Stimulated activated CD4-positive, alpha-beta T cell treated with anti-CD3 and anti-CD28 coated beads, Interleukin-12 subunit alpha, Interleukin-12 subunit beta, amount 100 ng/mL, for 24 hours (primary cell): ENCODE results near the gene DAB1.

ENCODE experiments used
- DNase-seq, 2 experiments: peaks; one replicate each; pipeline ENCODE4 v3.0.0-alpha.2; 2020; ENCODE audit warnings: low read depth in 2 of 2

DAB1 gene

GRCh38 chr1:57316861-57317260, 107.0 kb downstream of the DAB1 start:
- no peak for DNase-seq

GRCh38 chr1:57316291-57316690, 107.6 kb downstream of the DAB1 start:
- no peak for DNase-seq

DNA sequence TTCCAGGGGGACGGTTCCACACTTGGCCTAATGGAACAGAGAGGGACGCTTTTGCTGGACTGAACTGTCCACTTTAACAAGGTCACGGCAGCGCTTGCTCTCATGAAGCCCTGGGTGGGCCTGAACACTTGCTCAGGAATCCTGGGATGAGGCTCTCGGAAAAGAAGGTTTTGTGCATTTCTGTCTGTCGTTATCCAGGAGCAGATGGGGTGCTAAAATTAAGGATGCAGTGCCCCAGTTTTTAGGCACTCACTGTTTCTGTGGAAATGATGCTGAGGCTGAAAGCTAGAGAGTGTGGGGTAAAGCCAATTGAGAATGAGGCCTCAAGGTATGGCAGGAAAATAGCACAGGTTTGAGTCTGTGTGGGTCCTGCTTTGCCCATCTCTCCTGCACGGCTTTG, 111.0 kb downstream of the DAB1 start:
- no peak for DNase-seq

DNA sequence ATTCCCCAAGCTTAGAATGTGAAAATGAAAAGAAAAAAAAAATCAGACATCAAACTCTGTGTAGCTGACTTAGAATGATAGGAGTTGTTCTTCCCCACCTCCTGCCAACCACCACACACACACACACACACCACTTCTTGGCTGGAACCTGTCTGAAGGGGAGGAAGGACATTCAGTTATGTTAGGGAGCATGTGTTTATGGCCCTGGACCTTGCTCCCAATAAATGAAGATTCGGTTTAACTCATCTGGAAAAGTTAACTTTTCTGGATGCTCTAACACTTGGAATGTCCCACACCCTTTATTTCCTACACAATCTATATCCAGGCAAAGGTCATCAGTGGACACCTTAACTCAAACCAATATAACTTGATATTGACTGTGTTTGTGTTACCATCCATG, 112.4 kb downstream of the DAB1 start:
- no peak for DNase-seq

DNA sequence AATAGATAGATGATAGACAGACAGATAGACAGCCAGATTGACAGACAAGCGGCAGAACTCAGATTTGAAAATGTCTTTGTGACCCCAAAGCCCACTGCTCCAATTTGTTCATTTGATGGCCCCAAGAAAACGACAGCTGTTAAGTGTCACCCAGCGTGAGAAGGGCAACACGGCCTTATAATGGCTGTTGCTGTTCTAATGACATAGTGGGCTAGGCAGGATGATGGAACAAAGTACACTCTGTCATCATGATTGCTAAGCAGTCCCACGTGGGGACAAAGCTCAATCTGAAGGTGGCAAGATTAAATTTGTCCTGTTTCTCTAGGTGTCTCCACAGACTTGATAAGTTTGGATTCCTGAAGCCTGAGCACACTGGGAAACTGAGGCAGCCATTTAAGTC, 112.9 kb downstream of the DAB1 start:
- no peak for DNase-seq

- no peak for DNase-seq
Observed at GRCh38 chr1:57309630-57310029, 114.2 kb downstream of the DAB1 start.

DNA sequence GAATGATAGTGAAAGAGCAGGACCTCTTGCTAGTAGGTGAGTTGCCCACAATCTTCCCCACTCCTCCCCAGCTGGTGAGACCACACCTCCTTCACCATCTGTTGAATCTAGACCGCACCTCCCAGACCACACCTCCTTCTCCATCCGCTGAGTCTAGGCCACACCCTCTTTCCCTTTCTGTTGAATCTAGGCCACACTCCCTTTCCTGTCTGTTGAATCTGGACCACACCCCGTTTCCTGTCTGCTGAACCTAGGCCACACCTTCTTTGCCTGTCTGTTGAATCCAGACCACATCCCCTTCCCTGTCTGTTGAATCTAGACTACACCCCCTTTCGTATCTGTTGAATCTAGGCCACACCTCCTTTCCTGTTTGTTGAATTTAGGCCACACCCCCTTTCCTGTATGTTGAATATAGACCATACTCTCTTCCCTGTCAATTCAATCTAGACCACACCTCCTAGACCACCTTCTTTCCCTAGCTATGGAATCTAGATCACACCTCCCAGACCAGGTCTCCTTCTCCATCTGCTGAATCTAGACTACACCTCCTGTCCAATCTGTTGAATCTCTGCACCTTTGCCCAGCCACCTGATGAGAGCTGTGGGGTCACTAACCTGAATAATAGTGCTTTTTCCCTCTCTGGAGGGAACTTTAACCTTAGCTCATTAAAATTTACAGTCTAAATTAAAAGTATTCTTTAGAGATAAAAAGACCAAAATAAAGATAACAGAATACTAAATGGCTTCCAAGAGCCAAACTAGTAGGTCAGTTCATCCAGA, 116.3 kb downstream of the DAB1 start:
- peak in 1 of 2 experiments; percentile 4 for DNase-seq

DNA sequence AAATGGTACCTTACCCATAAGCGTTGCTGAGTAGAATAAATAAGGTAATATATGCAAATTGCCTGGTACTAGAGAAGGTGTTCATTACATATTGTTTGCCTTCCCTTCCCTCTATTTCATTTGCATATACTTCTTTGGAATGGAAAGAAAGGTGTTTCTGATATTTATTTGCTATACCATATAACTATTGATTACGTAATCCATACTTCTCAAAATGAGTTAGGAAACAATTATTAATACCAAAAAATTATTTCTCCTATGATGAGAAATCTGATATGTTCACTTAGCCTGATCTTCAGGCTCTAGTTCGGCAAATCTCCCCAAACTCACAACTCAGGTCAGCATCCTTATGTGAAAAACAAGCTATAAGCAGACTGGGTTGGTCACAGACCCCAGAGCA, 119.3 kb downstream of the DAB1 start:
- no peak for DNase-seq

DNA sequence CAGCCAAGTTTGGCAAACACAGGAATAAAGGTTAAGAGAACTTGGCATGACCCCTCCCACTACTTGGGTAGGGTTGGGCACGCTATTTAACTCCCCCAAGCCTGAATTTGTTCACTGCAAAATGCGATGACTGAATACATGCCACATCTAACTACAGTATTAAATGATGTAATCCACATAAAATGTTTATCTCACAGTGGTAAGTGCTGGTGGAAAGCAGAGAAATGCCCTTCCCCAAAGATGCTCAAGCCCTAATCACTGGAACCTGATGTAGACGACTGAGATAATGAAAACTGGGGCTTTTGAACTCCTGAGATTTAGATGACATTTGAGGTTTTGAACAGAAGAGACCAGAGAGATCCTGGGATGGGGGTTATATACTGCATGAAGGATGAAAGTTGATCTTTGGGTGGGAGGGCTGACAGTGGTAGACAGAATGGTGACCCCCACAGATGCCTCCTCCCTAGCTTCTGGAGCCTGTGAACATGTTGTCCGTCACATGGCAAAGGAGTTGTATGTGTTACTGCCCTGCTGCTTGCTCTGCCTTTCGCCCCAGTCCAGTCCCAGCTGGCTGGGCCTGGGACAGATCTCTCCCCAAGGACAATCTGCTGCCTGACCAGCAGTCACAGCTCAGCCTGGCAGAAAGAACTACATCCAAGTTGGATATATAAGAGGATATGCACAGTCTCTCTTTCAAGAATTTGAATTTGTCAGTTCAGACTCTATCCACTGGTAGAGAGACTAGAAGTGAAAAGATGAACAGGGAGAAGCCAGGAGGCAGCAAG, 120.9 kb downstream of the DAB1 start:
- DNase-seq = no peak

DNA sequence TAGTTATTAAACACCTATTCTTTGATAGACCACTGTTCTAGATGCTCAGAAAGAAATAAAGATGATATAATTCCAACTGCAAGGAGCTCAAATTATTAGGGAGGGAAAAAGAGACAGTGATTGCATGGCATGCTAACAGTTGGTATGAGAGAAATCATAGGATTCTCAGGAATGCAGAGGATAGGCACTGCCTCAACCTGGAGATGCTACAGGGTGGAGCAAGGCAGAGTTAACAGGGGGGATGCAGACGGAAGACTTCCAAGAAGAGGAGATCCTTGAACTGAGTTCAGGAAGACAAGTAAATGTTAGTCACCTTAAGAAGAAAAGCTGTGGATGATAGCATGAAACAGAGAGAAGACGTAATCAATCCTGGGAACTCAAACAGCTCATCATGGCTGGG, 123.7 kb downstream of the DAB1 start:
- DNase-seq = no peak

GRCh38 chr1:57296726-57297250, 127.1 kb downstream of the DAB1 start:
- no peak for DNase-seq

- DNase-seq = no peak
Observed at GRCh38 chr1:57295326-57295725, 128.5 kb downstream of the DAB1 start.

- no peak for DNase-seq
Observed at GRCh38 chr1:57294177-57294576, 129.7 kb downstream of the DAB1 start.

- no peak for DNase-seq
Observed at GRCh38 chr1:57293214-57293613, 130.6 kb downstream of the DAB1 start.

DNA sequence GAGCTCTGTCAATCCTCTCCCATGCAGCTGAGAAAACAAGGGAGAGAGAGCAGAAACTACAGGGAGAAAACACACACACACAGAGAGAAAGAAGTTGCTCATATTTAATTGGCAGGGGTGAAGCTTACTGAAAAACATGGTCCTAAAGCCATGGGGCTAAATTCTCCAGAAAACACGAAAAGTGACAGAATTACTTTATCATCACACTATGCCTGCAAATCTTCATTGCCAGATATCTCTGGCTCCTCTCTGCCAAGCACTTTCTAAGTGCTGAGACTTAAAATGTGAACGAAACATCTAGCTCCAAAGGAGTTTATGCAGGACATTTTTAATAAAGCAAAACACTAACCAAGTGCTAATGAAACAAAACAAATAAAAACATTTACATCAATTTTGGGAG, 134.1 kb downstream of the DAB1 start:
- no peak for DNase-seq

DNA sequence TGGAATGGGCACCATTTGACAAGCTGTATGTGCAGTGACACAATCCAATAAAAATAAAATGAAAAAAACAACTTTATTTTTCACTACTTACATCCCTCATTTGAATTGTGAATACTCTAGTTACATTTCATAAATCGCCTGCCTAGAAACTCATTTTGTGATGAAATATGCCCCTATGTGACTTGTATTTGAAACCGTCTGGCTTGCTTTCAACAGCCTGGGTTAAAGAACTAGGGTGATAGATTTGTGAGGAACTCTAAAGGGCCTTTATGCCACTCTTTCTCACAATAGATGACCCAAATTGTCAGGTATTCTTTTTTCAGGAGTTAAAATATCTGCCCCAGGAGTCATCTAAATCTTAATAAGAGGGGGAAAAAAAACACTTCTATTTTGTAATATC, 137.9 kb downstream of the DAB1 start:
- DNase-seq = no peak

- no peak for DNase-seq
Observed at GRCh38 chr1:57282411-57282810, 141.4 kb downstream of the DAB1 start.

DNA sequence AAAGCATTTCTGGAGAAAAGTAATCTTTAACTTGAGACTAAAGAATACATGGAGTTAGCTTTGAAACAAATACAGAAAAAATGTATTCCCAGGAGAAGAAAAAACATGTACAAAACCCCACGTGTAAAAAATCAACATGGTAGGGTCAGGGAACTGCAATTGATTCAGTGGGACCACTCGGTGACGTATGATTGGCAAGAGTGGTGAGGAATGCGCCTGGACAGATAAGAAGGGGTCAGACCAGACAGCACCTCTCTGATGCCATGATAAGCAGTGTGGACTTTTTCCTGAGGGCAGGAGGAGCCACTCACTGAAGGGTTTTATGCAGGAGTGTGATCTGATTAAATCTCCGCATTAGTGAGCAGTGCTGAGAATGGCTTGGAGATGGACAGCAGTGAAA, 142.5 kb downstream of the DAB1 start:
- DNase-seq = no peak

DNA sequence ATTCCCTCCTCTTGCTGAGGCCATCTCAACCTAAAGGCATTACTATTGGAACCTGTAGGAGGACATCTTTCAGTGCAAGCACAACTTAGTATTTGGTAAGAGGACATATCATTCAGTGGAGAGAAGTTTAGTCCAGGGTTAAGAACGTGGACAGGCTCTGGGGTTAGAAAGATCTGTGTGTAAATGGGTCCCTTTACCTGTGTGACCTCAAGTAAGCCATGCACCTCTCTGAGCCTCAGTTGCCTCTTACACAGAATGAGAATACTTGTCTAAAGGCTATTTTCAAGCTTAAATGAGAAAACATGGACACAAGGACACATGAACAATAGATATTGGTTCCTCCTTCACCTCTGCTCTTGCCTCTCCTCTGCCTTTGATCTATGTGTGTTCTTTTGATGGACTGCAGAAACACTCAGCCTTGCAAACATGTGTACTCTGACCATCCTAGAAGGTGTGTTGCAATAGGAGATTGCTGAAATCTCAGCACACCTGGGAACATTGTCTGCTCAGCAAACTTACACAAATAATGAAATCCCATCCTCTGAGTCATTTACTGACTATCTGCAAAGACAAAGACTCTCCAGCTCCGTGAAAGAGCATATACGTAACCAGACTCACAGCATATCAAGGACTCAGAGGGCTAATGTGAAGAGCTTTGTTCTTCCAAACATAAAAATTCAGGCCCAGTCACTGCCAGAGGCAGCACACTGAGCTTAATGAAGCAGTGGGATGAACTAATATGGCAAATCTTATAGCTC, 143.8 kb downstream of the DAB1 start:
- no peak for DNase-seq

GRCh38 chr1:57278558-57278957, 145.3 kb downstream of the DAB1 start:
- DNase-seq = no peak

GRCh38 chr1:57277681-57278080, 146.2 kb downstream of the DAB1 start:
- DNase-seq = no peak

DNA sequence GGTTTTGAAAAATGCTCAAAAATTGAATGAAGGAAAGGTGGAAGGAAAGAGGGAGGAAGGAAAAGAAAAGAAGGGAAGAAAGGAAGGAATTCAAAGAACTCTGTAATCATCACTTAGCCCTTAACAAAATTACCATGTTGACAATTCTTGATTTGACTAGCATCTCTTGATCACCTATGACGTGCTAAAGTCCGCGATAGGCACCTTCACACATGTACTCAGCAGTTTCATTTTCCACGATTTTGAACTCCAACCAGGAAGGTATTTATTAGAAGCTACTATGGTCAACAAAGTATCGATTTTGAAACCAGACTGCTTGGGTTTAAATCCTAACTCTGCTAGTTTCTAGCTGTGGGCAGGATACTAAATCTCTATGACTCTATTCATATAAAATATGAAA, 146.9 kb downstream of the DAB1 start:
- no peak for DNase-seq
